A549 (cell line): ENCODE measurements around the gene DSTN. TPM values are rescaled to one million over a fixed set of nuclear protein-coding genes. Genes with fewer than 3 reads are reported as not detected.

Experiments
- ATAC-seq, 2 experiments: fragments of 200-7000 bp in 1 of 2; fragments of >200 bp in 1 of 2; cut with Nextera tagmentation in 1 of 2; cut with Tn5 transposase in 1 of 2; 3 replicates each; pipeline versions ENCODE4 v1.8.0 to v1.9.1; 2018 to 2020; ENCODE audit warnings: mild to moderate bottlenecking in 1 of 2, moderate library complexity in 1 of 2
- CTCF ChIA-PET: fragments of 300-600 bp; sonication (Branson Sonifier 250); formaldehyde crosslinking; extraction: SDS; loops from one replicate; lab custom pipeline; 2021; ENCODE audit warnings: antibody characterized with exemption, inconsistent platforms; lab: Yijun Ruan, JAX
- POLR2A ChIA-PET: fragments of 350-600 bp; formaldehyde crosslinking; extraction: SDS; loops from one replicate; lab custom pipeline; 2021; ENCODE audit warnings: antibody characterized with exemption, inconsistent platforms; lab: Yijun Ruan, JAX
- DNase-seq, 2 experiments: peaks; one replicate each; pipeline versions ENCODE4 v3.0.0 to v3.0.0-alpha.2; 2011 to 2016; ENCODE audit warnings: low read depth in 1 of 2, low spot score in 1 of 2
- FAIRE-seq: peaks from 2 replicates; lab custom pipeline; 2011; peaks lifted over from hg19 to GRCh38; lab: Jason Lieb, UNC
- H3K27ac ChIP-seq, 2 experiments: fragments of >200 bp; sonication (Bioruptor Twin); formaldehyde crosslinking; 3 replicates each; pipeline ENCODE4 v1.5.1; 2016 to 2017
- H3K4me1 ChIP-seq: fragments of >200 bp; sonication (Bioruptor Twin); formaldehyde crosslinking; 3 replicates; pipeline ENCODE4 v1.6.1; 2016
- H3K4me2 ChIP-seq: fragments of >200 bp; sonication (Bioruptor Twin); formaldehyde crosslinking; 3 replicates; pipeline ENCODE4 v1.6.1; 2016
- H3K4me3 ChIP-seq: fragments of >200 bp; sonication (Bioruptor Twin); formaldehyde crosslinking; 3 replicates; pipeline ENCODE4 v1.5.1; 2016
- H3K9me3 ChIP-seq: fragments of >200 bp; sonication (Bioruptor Twin); formaldehyde crosslinking; 3 replicates; pipeline ENCODE4 v1.6.1; 2016
- BCL3 ChIP-seq: fragments of >200 bp; sonication (Bioruptor Twin); formaldehyde crosslinking; IDR thresholded peaks from 3 replicates; pipeline ENCODE4 v1.6.1; 2016
- BHLHE40 ChIP-seq: IDR thresholded peaks from 2 replicates; pipeline ENCODE4 v1.6.1; 2012; ENCODE audit warnings: low read depth, low read length, inconsistent platforms
- CBX2 ChIP-seq: fragments of 200-600 bp; sonication (generic); IDR thresholded peaks from 2 replicates; pipeline ENCODE4 v1.6.1; 2016; ENCODE audit warnings: low read depth, mild to moderate bottlenecking, borderline replicate concordance
- CBX8 ChIP-seq: fragments of 200-600 bp; sonication (generic); IDR thresholded peaks from 2 replicates; pipeline ENCODE4 v1.6.1; 2016
- CEBPB ChIP-seq, 2 experiments: fragments of >200 bp in 1 of 2; sonication (Bioruptor Twin) in 1 of 2; formaldehyde crosslinking in 1 of 2; IDR thresholded peaks; 2 replicates each; pipeline ENCODE4 v1.6.1; 2012 to 2016
- CHD2 ChIP-seq: fragments of 150-350 bp; IDR thresholded peaks from 2 replicates; pipeline ENCODE4 v1.6.1; 2014; ENCODE audit warnings: low read length; ENCODE audit not compliant: partially characterized antibody
- CTCF ChIP-seq: fragments of >200 bp; sonication (Bioruptor Twin); formaldehyde crosslinking; IDR thresholded peaks from 3 replicates; pipeline ENCODE4 v1.5.1; 2016
- ELK1 ChIP-seq: fragments of 150-350 bp; IDR thresholded peaks from 2 replicates; pipeline ENCODE4 v1.6.1; 2014; ENCODE audit warnings: low read depth, mild to moderate bottlenecking, low read length
- ESRRA ChIP-seq: fragments of 150-350 bp; IDR thresholded peaks from 2 replicates; pipeline ENCODE4 v1.6.1; 2014; ENCODE audit warnings: mild to moderate bottlenecking, low read length, borderline replicate concordance
- FOXS1 ChIP-seq: fragments of 250-450 bp; sonication (Bioruptor Pico); IDR thresholded peaks from 2 replicates; pipeline ENCODE4 v1.5.0; 2020; ENCODE audit warnings: mild to moderate bottlenecking, moderate library complexity
- GATA3 ChIP-seq: IDR thresholded peaks from 2 replicates; pipeline ENCODE4 v1.6.1; 2012; ENCODE audit warnings: borderline replicate concordance
- HDAC2 ChIP-seq: fragments of 200-600 bp; sonication (generic); IDR thresholded peaks from 2 replicates; pipeline ENCODE4 v1.6.1; 2016
- HOXB13 ChIP-seq: fragments of 250-450 bp; sonication (Bioruptor Pico); IDR thresholded peaks from 2 replicates; pipeline ENCODE4 v1.5.0; 2020; ENCODE audit warnings: low read depth, mild to moderate bottlenecking, moderate library complexity
- HOXB5 ChIP-seq: fragments of 250-450 bp; sonication (Bioruptor Pico); IDR thresholded peaks from 2 replicates; pipeline ENCODE4 v1.5.0; 2020; ENCODE audit warnings: mild to moderate bottlenecking, moderate library complexity
- KDM5A ChIP-seq: fragments of 200-600 bp; sonication (generic); IDR thresholded peaks from 2 replicates; pipeline ENCODE4 v1.6.1; 2016; ENCODE audit warnings: antibody characterized with exemption, mild to moderate bottlenecking
- MAFK ChIP-seq: fragments of 450-650 bp; IDR thresholded peaks from 2 replicates; pipeline ENCODE4 v1.6.1; 2014; ENCODE audit not compliant: partially characterized antibody
- NPAS2 ChIP-seq: fragments of 250-450 bp; sonication (Bioruptor Pico); IDR thresholded peaks from 2 replicates; pipeline ENCODE4 v1.8.0; 2022; ENCODE audit warnings: mild to moderate bottlenecking, moderate library complexity, borderline replicate concordance
- PHF8 ChIP-seq: fragments of 200-600 bp; sonication (generic); IDR thresholded peaks from 2 replicates; pipeline ENCODE4 v1.6.1; 2016; ENCODE audit warnings: low read depth, mild to moderate bottlenecking, antibody characterized with exemption, moderate library complexity, borderline replicate concordance
- POLR2AphosphoS2 ChIP-seq: conservative IDR thresholded peaks from 2 replicates; pipeline ENCODE4 v1.6.1; 2012; ENCODE audit warnings: low read length, improper control_type of control experiment, inconsistent platforms
- RAD21 ChIP-seq, 2 experiments: fragments of >200 bp in 1 of 2; sonication (Bioruptor Twin) in 1 of 2; formaldehyde crosslinking in 1 of 2; IDR thresholded peaks in 1 of 2; conservative IDR thresholded peaks in 1 of 2; 2 replicates in 1 of 2; 3 replicates in 1 of 2; pipeline ENCODE4 v1.6.1; 2012 to 2018; ENCODE audit warnings: inconsistent platforms in 1 of 2
- RARB ChIP-seq: fragments of 250-450 bp; sonication (Bioruptor Pico); IDR thresholded peaks from 2 replicates; pipeline ENCODE4 v1.8.0; 2021; ENCODE audit warnings: mild to moderate bottlenecking, moderate library complexity
- SMC3 ChIP-seq: fragments of >200 bp; sonication (Bioruptor Twin); formaldehyde crosslinking; IDR thresholded peaks from 3 replicates; pipeline ENCODE4 v1.6.1; 2018; ENCODE audit warnings: inconsistent platforms
- TFCP2L1 ChIP-seq: fragments of 250-450 bp; sonication (Bioruptor Pico); IDR thresholded peaks from 2 replicates; pipeline ENCODE4 v1.5.0; 2021; ENCODE audit warnings: mild to moderate bottlenecking
- TP53 ChIP-seq: fragments of 250-450 bp; sonication (Bioruptor Pico); IDR thresholded peaks from 2 replicates; pipeline ENCODE4 v1.5.0; 2021; ENCODE audit warnings: mild to moderate bottlenecking, moderate library complexity
- ZSCAN20 ChIP-seq: fragments of 250-450 bp; sonication (Bioruptor Pico); IDR thresholded peaks from 2 replicates; pipeline ENCODE4 v1.8.0; 2022; ENCODE audit warnings: mild to moderate bottlenecking, moderate library complexity
- WGBS: methylation state at CpG from one replicate; pipeline ENCODE4 v1.1.6; 2017; ENCODE audit errors: missing lambda C conversion rate; 5-methylcytosine and 5-hydroxymethylcytosine counted together
- polyA plus RNA-seq, 4 experiments: library from polyadenylated mRNA; depleted of rRNA in 3 of 4; stranded (reverse); fragments of >200 nt; fragmentation: RNase III in 1 of 4; extraction: RNeasy Plus Mini Kit Qiagen cat#74134 plus additional on column Dnase treatment in 1 of 4; gene quantifications; 2 replicates in 3 of 4; 3 replicates in 1 of 4; pipeline ENCODE4 v1.2.3, GENCODE V29; 2011 to 2017

The DSTN gene
- polyA plus RNA-seq, 2 of the 4 experiments (the other 2 are of a cell fraction): 544 to 1,131 TPM

DNA sequence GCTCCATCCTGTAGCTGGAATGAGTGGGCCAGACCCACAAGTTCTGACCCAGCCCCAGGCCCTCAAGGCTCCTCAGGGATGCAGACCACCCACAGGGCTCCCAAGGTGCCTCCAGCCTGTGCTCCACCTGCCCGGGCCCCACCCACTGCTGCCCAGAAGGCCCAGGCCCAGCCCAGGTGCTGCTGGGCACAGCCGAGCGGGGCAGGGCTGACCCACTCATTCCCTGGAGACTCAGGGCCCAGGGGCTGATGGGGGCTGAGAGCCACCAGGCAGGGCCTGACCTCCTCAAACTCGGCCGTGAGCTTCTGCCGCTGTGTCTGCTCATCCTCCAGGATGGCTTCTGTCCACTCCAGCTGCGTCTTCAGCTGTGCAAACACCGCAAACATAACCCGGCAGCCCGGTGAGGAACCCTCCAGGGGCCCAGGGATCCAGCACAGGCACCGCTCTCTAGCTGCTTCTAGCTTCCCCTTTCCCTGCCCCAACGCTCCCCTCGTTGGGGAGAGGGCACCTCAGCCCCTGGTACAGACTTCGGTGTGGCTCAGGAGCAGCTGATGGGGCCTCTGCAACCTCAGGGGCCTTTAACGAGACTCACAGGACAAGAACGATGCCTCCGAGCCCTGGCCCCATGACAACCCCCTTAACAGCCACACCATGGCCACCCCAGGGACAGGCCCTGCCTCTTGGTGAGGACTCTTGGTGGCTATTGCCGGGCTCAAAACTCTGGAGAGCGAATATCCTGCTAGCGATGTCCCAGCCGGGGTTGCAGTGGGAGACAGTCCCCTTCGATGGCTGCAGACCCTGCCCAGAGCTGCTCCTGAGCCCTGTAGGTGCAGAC lies 46.0 kb downstream of the DSTN start (continued):
- TF ChIP-seq CTCF: no peak
- TF ChIP-seq TFCP2L1 (CRISPR knock-in tag): no peak
- TF ChIP-seq TP53 (CRISPR knock-in tag): no peak

- peaks cover 14% of the 10 kb centered on the region; the same call in 2 of the 3 replicates for H3K4me1 ChIP-seq
- CTCF ChIA-PET: interaction anchor here (0.7 to 20.6 kb wide), 32 partner anchors 9 to 380 kb away, joined by 3 to 501 read pairs (median 8); partner anchors contain the start of genes BFSP1 and DSTN
- TF ChIP-seq HOXB13 (CRISPR knock-in tag) (no peak), GATA3 (no peak), NPAS2 (CRISPR knock-in tag) (no peak), HOXB5 (CRISPR knock-in tag) (no peak), ESRRA (no peak), CHD2 (no peak), PHF8 (no peak), TP53 (CRISPR knock-in tag) (no peak), CEBPB (IDR thresholded peaks at IDR 0.05) (no peak), POLR2AphosphoS2 (no peak), CBX2 (no peak), CBX8 (no peak), ELK1 (no peak), BHLHE40 (no peak), FOXS1 (no peak)
- TF ChIP-seq, all 56 proteins: peak for 0
- FAIRE-seq (no peak), DNase-seq (no peak), ATAC-seq (no peak)
- Histone ChIP-seq H3K27ac (no peak overlapping the region), H3K9me3 (no peaks in the 10 kb centered on the region), H3K4me2 (no peak overlapping the region), H3K4me3 (no peak overlapping the region)
- POLR2A ChIA-PET: interaction anchor here (1.1 kb wide), 1 partner anchor 47 kb away, joined by 5 read pairs; the partner anchor contains the start of gene DSTN
- WGBS: 86% methylated on average over 22 of the region's 22 CpGs
Measured at GRCh38 chr20:17616480-17617211, 46.8 kb downstream of the DSTN start.

DNA sequence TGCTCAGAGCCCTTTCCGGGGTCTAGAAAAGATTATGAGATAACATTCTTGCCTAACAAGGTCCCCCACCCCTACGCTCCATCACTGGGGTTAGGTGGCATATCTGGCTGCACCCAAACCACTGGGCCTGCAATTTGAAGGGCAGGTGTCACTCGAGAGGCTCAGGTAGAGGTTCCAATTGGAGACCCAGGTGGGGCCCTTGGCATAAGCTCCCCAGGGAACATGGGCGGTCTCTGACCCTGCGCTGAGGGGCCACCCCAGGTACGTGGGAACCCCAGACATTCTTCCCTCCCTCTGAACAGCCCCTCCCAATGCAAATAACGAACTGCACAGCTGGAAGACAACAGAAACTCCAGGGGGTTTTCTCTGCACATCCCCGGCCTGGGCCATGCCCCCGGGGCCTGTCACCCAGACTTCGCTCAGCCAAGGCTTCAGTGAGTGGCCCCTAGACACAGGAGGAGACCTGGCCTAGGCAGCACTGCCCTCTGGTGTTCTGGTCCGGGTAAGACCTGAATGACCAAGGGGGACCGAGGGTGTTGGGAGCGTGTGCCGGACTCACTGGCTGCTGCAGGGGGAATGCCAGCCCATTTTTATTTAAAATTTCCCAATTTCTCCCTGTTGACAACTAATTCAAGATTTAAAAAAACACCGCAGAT lies 47.5 kb downstream of the DSTN start:
- DNase-seq: peak; percentile 74 to 83
- Histone ChIP-seq H3K4me3 (no peak overlapping the region), H3K9me3 (no peaks in the 10 kb centered on the region), H3K4me2 (no peak overlapping the region), H3K27ac (no peak overlapping the region), H3K4me1 (peaks cover 12% of the 10 kb centered on the region; the same call in 2 of the 3 replicates)
- WGBS: 51% methylated on average over 15 of the region's 15 CpGs
- ChIA-PET POLR2A (no interaction called here), CTCF (interaction anchor here (0.7 to 20.6 kb wide), 42 partner anchors 7 to 379 kb away, joined by 3 to 501 read pairs (median 6); partner anchors contain the start of genes BFSP1 and DSTN)
- peak; percentile 64 to 72 for ATAC-seq
- FAIRE-seq: no peak
- TF ChIP-seq KDM5A (no peak), CHD2 (no peak), MAFK (no peak), CTCF (peak; percentile 87), RAD21 (conservative IDR thresholded peaks at IDR 0.05 in 1 of 2, IDR thresholded peaks at IDR 0.05 in 1 of 2) (peak; percentile 97 to 99), POLR2AphosphoS2 (no peak), SMC3 (peak; percentile 99), FOXS1 (no peak), RARB (CRISPR knock-in tag) (no peak), CBX2 (no peak), ZSCAN20 (CRISPR knock-in tag) (no peak), HDAC2 (no peak), BCL3 (no peak)
